ENCODE measurements around the gene FOXJ1.

The FOXJ1 gene

DNA sequence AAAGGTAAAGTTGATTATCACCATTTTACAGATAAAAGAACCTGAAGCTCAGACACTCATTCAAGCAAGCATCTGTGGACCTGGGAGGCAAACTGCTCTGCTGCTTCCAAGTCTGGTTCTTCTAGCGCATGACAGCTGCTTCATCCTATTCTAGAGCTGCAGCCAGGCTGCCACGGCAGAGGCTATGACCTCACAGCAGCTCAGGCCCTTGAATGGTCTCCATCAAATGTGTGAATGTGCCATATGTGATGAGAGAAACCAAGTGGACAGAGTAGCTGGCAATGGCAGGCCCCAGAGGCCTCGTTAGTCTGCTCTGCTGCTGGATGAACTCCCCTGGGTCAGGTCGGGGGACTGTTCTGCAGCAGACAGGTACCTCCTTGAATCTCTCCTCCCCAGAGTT is 30.7 kb upstream of the FOXJ1 start:
- H3K4me3 ChIP-seq, result no peak overlapping the region
- H3K27ac ChIP-seq, result no peak overlapping the region
- TF ChIP-seq, protein P1, sequence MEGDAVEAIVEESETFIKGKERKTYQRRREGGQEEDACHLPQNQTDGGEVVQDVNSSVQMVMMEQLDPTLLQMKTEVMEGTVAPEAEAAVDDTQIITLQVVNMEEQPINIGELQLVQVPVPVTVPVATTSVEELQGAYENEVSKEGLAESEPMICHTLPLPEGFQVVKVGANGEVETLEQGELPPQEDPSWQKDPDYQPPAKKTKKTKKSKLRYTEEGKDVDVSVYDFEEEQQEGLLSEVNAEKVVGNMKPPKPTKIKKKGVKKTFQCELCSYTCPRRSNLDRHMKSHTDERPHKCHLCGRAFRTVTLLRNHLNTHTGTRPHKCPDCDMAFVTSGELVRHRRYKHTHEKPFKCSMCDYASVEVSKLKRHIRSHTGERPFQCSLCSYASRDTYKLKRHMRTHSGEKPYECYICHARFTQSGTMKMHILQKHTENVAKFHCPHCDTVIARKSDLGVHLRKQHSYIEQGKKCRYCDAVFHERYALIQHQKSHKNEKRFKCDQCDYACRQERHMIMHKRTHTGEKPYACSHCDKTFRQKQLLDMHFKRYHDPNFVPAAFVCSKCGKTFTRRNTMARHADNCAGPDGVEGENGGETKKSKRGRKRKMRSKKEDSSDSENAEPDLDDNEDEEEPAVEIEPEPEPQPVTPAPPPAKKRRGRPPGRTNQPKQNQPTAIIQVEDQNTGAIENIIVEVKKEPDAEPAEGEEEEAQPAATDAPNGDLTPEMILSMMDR (IDR thresholded peaks at IDR 0.05), result no peak
- no peak for DNase-seq (ENCODE audit: low spot score)

DNA sequence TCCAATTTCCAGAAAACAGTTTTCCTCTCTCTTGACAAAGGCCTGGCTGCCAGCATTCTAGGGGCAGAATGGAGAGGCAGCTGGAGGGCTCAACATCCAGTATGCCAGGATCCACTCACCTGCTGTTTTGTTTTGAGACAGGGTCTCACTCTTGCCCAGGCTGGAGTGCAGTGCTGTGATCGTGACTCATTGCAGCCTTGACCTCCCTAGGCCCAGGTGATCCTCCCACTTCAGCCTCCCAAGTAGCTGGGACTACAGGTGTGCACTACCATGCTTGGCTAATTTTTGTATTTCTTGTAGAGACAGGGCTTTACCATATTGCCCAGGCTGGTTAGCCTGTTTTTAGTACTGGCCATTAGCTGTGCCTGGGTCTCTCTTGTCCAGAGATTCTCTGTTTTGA is 29.1 kb upstream of the FOXJ1 start:
- DNase-seq (ENCODE audit: low spot score), result no peak
- TF ChIP-seq, protein P1 (IDR thresholded peaks at IDR 0.05), result no peak
- H3K4me3 ChIP-seq, result no peak overlapping the region
- H3K27ac ChIP-seq, result no peak overlapping the region

DNA sequence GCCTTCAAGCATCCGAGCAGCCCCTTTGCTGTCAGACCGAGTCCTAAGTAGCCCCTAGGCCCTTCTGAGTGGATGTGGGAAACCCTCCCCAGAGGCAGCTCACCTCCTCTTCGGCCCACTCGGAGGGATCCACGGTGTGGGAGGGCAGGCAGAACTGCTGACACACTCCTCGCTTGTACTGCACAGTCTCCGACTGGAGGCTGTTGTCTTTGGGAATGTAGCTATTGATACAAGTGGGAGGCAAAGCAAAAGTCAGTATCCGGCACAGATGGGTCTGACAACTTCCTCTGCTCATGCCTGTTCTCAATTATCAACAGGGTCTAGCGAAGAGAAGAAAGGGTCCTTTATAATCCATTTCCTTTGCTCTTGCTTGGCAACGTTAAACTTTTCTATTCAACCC is 25.9 kb upstream of the FOXJ1 start:
- no peak overlapping the region for H3K27ac ChIP-seq
- TF ChIP-seq, protein P1 (IDR thresholded peaks at IDR 0.05), result no peak
- DNase-seq (ENCODE audit: low spot score), result no peak
- no peak overlapping the region for H3K4me3 ChIP-seq

DNA sequence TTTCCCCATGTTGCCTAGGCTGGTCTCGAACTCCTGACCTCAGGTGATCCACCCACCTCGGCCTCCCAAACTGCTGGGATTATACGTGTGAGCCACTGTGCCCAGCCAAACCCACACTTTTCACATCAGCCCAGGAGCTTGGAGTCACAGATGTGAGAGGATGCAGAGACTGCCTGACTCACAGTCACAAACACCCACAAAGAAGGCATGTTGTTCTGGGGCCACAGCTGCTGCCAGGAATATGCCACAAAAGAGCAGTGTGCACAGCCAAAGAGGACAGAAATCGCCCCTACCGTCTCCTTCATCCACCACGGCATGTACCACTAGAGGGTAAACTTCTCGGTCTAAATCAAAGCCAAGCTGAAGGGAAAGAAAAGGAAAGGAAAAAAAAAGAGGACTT is 25.1 kb upstream of the FOXJ1 start:
- H3K4me3 ChIP-seq, result no peak overlapping the region
- TF ChIP-seq, protein P1 (IDR thresholded peaks at IDR 0.05), result no peak
- no peak for DNase-seq (ENCODE audit: low spot score)
- H3K27ac ChIP-seq, result no peak overlapping the region

DNA sequence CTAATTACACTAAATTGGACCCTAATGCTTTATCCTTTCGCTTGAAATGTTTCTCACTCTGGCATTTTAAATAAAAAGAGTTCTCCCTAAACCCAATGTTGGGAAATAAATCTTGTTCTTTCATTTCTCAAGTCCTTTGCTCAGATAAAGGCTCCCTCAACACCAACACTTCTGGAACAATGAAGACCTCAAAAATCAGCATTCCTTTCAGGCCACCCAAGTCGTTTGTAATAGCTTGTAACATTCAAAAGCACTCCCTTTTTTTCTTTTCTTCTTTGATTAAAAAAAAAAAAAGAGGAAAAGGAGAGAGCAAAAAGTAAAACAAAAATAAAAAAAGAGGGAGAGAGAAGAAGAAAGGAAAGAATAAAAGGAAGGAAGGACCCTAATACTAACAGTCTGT is 23.3 kb upstream of the FOXJ1 start:
- H3K27ac ChIP-seq, result no peak overlapping the region
- TF ChIP-seq, protein P1 (IDR thresholded peaks at IDR 0.05), result no peak
- DNase-seq (ENCODE audit: low spot score), result no peak
- H3K4me3 ChIP-seq, result no peak overlapping the region

DNA sequence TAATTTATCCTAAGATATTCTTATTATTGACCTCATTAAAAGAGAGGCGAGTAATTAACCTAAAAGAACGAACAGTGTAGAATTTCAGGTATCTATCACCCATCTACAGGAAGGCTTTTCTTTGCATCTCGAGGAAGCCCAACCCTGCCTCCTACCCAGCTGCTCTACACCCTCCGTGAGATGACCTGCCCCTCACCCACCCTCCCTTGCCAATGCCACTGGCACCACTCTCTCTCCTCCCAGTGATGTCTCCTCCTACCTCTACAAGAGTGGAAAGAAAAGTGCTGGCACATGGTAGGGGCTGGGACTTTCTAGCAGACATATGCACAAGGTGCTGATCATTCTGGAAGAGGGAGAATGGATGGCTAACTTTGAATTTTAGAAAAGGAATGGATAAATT is 22.9 kb upstream of the FOXJ1 start:
- DNase-seq (ENCODE audit: low spot score), result no peak
- H3K4me3 ChIP-seq, result no peak overlapping the region
- TF ChIP-seq, protein P1 (IDR thresholded peaks at IDR 0.05), result no peak

DNA sequence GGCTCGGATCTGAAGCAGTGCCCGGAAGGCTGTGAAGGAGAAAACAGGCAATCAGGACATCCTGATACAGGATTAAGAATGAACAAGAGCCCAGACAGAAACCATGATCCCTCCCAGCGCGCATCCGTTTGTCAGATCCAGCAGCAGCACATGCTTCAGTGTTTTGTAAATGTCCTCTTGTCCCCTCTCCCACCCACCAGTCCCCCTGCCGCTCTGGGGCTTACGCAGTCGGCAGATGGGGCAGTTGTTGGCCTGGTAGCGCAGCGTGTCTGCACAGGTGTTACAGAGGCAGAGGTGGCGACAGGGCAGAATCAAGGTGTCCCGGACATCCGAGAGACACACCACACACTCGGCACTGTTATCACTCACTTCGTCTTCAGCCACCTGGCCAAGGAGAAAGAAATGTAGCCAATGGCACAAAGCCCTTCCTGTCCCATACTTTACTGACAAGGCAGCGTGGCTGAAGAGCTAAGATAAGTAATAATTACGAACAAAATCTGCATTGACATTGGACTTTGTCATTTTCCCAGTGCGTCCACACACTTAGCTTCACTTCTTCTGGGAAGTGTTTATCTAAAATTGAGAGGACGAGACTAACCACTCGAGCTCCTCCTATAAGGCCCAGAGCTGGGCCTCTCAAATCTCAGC is 20.7 kb upstream of the FOXJ1 start:
- DNase-seq (ENCODE audit: low spot score), result no peak
- Histone ChIP-seq H3K27ac (no peak overlapping the region), H3K4me3 (no peak overlapping the region)
- TF ChIP-seq, protein P1 (IDR thresholded peaks at IDR 0.05), result no peak

More for the DNA sequence above, 22.9 kb upstream of the FOXJ1 start:
- H3K27ac ChIP-seq, result no peak overlapping the region

Measured in coronary artery (tissue), 2 donors.